Airway epithelial cell (primary cell): ENCODE results near the gene DMGDH. TPM values are rescaled to one million over a fixed set of nuclear protein-coding genes. Genes with fewer than 3 reads are reported as not detected.

ENCODE experiments used
- total RNA-seq: library from RNA; depleted of rRNA; stranded (reverse); fragments of >200 nt; gene quantifications from 2 replicates; pipeline ENCODE4 v1.2.3, GENCODE V29; 2015

Gene DMGDH
- total RNA-seq = not detected in 2 replicates

DNA sequence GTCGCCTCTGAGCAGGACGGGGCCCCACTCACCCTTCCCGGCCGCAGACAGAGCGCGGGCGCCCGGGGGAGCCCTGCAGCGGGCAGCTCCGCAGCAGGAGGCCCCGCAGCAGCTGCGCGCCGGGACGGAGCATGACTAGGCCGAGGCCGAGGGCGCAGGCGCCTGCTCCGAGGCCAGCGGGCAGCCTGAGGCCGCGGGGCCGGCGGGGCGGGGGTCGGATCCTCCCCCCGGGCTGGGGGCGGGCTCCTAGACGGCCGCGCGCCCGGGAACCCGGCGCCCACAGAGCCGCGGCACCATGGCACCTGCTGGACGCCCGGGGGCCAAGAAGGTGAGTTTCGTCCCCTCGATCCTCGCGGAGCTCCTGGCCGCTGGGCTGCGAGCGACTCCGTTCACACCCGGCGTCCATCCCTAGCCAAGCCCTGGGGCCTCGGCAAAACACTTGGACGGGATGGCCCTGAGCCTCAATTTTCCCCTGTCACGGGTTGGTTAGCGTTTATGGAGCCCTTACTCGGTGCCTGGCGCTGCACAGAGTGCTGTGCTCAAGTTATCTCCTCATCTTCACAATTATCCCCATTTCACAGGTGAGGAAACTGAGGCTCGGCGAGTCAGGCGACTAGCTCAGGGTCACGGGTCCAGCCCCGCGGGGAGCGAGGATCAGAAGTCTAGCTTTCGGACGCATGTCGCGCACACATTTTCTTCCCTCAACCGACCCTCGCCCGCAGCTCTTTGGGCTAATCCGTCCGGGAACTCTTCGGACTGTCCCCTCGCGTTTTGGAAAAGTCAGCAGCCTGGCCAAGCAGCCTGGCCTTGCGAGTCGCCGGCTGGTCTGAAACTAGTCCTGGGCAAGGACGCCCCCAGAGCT lies at the start of gene DMGDH, which contains the start of gene BHMT2:
Gene DMGDH, minus strand, starts transcription at position 187 of the 862 bp plus-strand sequence. Its CDS starts 54 bp downstream, at position 133.
Gene BHMT2, plus strand, starts transcription at position 280 of the 862 bp plus-strand sequence. Its CDS starts 16 bp downstream, at position 296.

DNA sequence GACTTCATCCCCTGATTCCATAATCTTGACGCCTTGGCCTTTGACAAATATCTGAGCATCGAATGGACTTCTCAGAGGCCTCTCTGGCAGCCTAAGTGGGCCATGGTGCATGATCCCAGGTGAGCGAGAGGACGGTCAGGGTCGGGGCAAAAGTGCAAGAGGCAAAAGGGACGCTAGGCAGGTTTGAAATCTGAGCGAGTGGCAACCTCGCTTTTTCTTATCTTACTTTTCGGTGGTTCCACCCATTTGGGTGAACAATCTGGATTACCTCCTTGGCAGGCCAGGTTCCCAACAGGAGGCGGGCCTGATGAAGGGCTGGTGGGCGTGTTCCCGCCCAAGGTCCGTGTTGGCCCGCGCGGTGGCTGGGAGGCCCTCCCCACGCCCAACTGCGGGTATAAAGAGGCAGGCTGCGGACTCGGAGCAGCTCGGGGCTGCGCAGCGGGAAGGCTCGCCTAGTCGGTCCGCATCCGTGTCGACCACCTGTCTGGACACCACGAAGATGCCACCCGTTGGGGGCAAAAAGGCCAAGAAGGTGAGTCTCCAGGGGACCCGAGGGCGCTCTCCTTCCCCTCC lies 42.0 kb upstream of the DMGDH start, which contains the start of gene BHMT:
Gene BHMT, plus strand, starts transcription at position 423 of the 573 bp plus-strand sequence. Its CDS starts 77 bp downstream, at position 500.

DNA sequence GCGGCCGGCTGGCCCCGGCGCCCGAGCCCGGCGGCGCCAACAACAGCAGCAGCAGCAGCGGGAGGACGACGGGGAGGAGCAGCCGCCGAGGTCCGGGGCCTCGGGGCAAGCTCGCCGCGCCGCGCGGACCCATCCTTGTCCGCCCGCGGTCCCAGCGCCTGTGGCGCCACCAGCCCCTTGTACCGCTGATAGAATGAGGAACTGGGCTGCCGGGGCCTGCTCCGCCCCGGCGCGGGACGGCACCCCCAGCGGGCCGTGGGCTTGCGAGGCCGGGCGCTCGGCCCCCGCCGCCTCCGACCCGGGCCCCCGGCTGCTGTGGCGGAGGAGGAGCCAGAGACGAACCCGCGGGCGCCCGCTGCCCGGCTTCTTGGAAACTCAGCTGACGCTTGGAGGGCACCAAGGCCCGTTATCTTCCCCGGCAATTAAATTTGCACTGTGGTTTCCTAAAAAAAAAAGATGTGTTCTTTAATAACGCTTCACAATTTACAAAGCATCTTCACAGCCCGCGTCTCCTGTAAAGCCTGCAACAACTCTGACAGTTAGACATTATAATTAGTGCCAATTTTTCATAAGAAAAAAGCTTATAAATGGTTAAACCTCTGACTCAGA lies 84.3 kb downstream of the DMGDH start, which contains the start of gene ARSB:
Gene ARSB, minus strand, starts transcription at position 195 of the 609 bp plus-strand sequence. Its CDS starts 62 bp downstream, at position 133.

Other genes with a start within 250 kb of the DMGDH start
- 5.5 and 6.6 TPM in 2 replicates for gene ARSB, start 84.4 kb downstream of the DMGDH start, total RNA-seq
- not detected in 2 replicates for gene BHMT2, start 93 bp upstream of the DMGDH start, total RNA-seq
- not detected in 2 replicates for gene BHMT, start 42.1 kb upstream of the DMGDH start, total RNA-seq
- gene JMY, start 166.5 kb upstream of the DMGDH start, total RNA-seq = 4.2 TPM in 2 replicates